Thymus (tissue), 14 donors: ENCODE results near the gene CIDEB. TPM values are rescaled to one million over a fixed set of nuclear protein-coding genes. Genes with fewer than 3 reads are reported as not detected.
"Not testable (repeated sequence)": the region's sequence is repeated elsewhere in the genome, so short reads cannot be mapped to it uniquely, and the experiment has no call there.

Experiments used
- DNase-seq, 9 donors: peaks; one replicate each; pipeline ENCODE4 v3.0.0-alpha.2; 2013; ENCODE audit warnings: low spot score in 9 of 9, low read depth in 6 of 9, missing footprints in 1 of 9
- H3K27ac ChIP-seq, 2 donors: one replicate each; pipeline ENCODE4 v1.5.1; 2013; ENCODE audit warnings: control low read depth in 1 of 2, low read depth in 1 of 2, low read length in 1 of 2, mild to moderate bottlenecking in 1 of 2, moderate library complexity in 1 of 2
- H3K27me3 ChIP-seq, 2 donors: one replicate each; pipeline ENCODE4 v1.5.1; 2013; ENCODE audit warnings: low read length in 1 of 2; ENCODE audit not compliant: control insufficient read depth in 2 of 2, insufficient read depth in 1 of 2
- H3K36me3 ChIP-seq, 2 donors: one replicate each; pipeline ENCODE4 v1.5.1; 2013; ENCODE audit warnings: low read length in 1 of 2, mild to moderate bottlenecking in 1 of 2, moderate library complexity in 1 of 2; ENCODE audit not compliant: control insufficient read depth in 2 of 2, insufficient read depth in 2 of 2
- H3K4me1 ChIP-seq, 2 donors: one replicate each; pipeline ENCODE4 v1.5.1; 2013; ENCODE audit warnings: low read length in 2 of 2; ENCODE audit not compliant: control insufficient read depth in 2 of 2, insufficient read depth in 2 of 2
- H3K4me3 ChIP-seq, 2 donors: one replicate each; pipeline ENCODE4 v1.5.1; 2013; ENCODE audit warnings: low read length in 2 of 2, control low read depth in 1 of 2, mild to moderate bottlenecking in 1 of 2
- H3K9me3 ChIP-seq, 2 donors: one replicate each; pipeline ENCODE4 v1.5.1; 2013; ENCODE audit warnings: low read length in 1 of 2, mild to moderate bottlenecking in 1 of 2; ENCODE audit not compliant: control insufficient read depth in 2 of 2, insufficient read depth in 1 of 2
- WGBS: extraction: QIAGEN DNeasy Blood & Tissue Kit; methylation state at CpG from one replicate; pipeline ENCODE4 v1.1.7; 2013; 5-methylcytosine and 5-hydroxymethylcytosine counted together
- long read RNA-seq, 10 donors: transcript quantifications; one replicate each; lab custom pipeline, GENCODE V29; 2026
- polyA plus RNA-seq: library from polyadenylated mRNA; stranded (reverse); fragments of 200-250 nt; gene quantifications from one replicate; pipeline ENCODE4 v1.2.3, GENCODE V29; 2013
- total RNA-seq: library from RNA; stranded (reverse); fragments of 120-200 nt; gene quantifications from one replicate; pipeline ENCODE4 v1.2.4, GENCODE V29; 2013
- donor health status: healthy.

CIDEB gene, protein sequence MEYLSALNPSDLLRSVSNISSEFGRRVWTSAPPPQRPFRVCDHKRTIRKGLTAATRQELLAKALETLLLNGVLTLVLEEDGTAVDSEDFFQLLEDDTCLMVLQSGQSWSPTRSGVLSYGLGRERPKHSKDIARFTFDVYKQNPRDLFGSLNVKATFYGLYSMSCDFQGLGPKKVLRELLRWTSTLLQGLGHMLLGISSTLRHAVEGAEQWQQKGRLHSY
- total RNA-seq (8.1 TPM), polyA plus RNA-seq (13.4 TPM)
- long read RNA-seq, donor 1: 0 reads
- long read RNA-seq, donor 2: 0 reads
- long read RNA-seq, donor 3, partial matches to known transcripts: 26 of 29 reads
- long read RNA-seq, donor 3, other reads (novel, unspliced or antisense): 0 of 29 reads
- long read RNA-seq, donor 4, partial matches to known transcripts: 0 of 1 reads
- long read RNA-seq, donor 4, other reads (novel, unspliced or antisense): 0 of 1 reads
- long read RNA-seq, donor 5, partial matches to known transcripts: 0 of 7 reads
- long read RNA-seq, donor 5, other reads (novel, unspliced or antisense): 0 of 7 reads
- long read RNA-seq, donor 6: 0 reads
- long read RNA-seq, donor 7, partial matches to known transcripts: 6 of 7 reads
- long read RNA-seq, donor 7, other reads (novel, unspliced or antisense): 0 of 7 reads
- long read RNA-seq, donor 8: 0 reads
- long read RNA-seq, donor 9, partial matches to known transcripts: 0 of 2 reads
- long read RNA-seq, donor 9, other reads (novel, unspliced or antisense): 0 of 2 reads
- long read RNA-seq, donor 10, partial matches to known transcripts: 0 of 1 reads
- long read RNA-seq, donor 10, other reads (novel, unspliced or antisense): 0 of 1 reads

DNA sequence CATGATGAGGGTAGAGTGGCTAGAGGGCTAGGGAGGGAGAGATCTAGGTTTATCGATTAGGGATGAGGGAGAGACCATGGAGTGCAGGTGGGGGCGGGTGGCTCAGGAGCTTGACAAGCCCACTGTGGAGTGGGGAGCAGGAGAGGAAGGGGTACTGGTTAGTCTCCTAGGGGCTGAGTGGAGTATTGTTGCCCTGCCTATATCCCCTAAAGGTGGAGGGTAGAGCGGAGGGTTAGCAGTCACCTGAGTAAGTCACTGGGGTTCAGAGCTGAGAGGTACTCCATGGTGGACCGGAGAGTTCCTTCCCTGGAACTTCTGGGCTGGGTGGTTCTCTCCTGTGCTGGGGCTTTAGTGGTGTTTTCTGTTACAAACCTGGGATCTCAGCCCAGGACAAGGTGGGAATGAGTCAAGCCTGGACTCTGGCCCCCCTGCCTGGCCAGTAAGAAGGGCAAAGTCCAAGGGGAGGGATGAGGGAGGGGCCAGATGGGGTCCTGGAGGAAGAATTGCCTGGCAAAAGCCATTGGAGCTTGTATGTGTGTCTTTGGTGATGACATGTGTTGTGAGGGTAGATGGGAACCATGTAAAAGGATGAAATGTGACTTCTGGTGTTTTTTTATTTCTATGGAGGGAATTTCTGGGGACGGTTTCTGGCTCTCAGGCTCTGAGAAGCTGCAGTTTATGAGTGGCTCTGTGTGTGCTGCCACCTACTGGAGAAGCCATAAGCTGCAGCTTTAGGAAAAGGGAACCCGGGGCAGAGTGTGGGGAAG, at the start of gene CIDEB:
Gene CIDEB (minus strand): TSS at position 403 of the 767 bp plus-strand sequence. CDS start 119 bp downstream, at position 284.
- DNase-seq: peak in 2 of 9 donors; percentile 51 to 70
- peaks cover 50 to 61% of the 10 kb centered on the region in 2 donors for H3K36me3 ChIP-seq
- H3K27ac ChIP-seq: peak within 1 kb of the TSS; percentile 54 to 68
- no peaks in the 10 kb centered on the region for H3K9me3 ChIP-seq
- peaks cover 0 to 5% of the 10 kb centered on the region in 2 donors for H3K27me3 ChIP-seq
- H3K4me1 ChIP-seq: peaks cover 9 to 44% of the 10 kb centered on the region in 2 donors
- no peak within 1 kb of the TSS for H3K4me3 ChIP-seq
- WGBS: 69% methylated on average over 6 of the region's 6 CpGs

DNA sequence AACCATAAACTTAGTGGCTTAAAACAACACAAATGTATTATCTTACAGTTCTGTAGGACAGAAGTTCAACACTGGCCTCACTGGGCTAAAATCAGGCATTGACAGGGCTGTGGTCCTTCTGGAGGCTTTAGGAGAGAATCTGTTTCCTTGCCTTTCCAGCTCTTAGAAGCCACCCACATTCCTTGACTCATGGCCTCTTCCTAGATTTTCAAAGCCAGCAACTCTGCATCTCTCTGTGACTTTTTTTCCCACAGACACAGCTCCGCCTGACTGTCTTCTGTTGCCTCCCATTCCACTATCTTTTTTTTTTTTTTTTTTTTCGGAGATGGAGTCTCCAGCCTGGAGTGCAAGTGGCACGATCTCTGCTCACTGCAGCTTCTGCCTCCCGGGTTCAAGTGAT, 48.4 kb upstream of the CIDEB start:
- 95% methylated on average over 4 of the region's 4 CpGs for WGBS
- Histone ChIP-seq H3K4me3 (no peak overlapping the region), H3K4me1 (no peaks in the 10 kb centered on the region), H3K9me3 (no peaks in the 10 kb centered on the region), H3K27ac (no peak overlapping the region), H3K27me3 (peaks cover 4 to 16% of the 10 kb centered on the region in 2 donors), H3K36me3 (no peaks in the 10 kb centered on the region)
- no peak for DNase-seq

DNA sequence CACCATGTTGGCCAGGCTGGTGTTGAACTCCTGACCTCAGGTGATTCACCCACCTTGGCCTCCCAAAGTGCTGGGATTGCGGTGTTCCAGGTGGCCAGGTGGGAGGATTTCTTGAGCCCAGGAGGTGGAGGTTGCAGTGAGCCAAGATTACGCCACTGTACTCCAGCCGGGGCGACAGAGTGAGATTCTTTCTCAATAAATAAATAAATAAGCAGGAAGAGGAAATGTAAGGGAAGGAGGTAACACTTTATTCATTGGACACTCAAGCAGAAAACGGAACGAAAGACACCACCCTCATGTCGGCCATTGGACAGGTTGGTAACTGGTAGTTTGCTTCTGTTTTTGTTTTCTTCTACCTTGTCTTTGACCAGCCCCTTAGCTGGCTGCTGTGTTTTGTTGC, 47.2 kb upstream of the CIDEB start:
- no peaks in the 10 kb centered on the region for H3K36me3 ChIP-seq
- H3K4me3 ChIP-seq: no peak overlapping the region
- no peaks in the 10 kb centered on the region for H3K4me1 ChIP-seq
- H3K27ac ChIP-seq: no peak overlapping the region
- no peak for DNase-seq
- no peaks in the 10 kb centered on the region for H3K9me3 ChIP-seq
- H3K27me3 ChIP-seq: peaks cover 4 to 24% of the 10 kb centered on the region in 2 donors
- WGBS: 98% methylated on average over 7 of the region's 7 CpGs

DNA sequence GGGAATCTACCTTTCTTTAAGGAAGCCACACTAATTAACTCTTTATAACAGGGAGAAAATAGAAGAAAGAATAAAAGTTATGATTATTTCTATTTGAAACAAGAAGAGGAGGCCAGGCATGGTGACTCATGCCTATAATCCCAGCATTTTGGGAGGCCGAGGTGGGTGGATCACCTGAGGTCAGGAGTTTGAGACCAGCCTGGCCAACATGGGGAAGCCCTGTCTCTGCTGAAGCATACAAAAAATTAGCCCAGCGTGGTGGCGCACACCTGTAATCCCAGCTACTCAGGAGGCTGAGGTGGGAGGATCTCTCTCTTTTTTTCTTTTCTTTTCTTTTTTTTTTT, 46.7 kb upstream of the CIDEB start:
- not testable (repeated sequence) for H3K4me1 ChIP-seq, H3K4me3 ChIP-seq, H3K27ac ChIP-seq, H3K9me3 ChIP-seq, DNase-seq, H3K36me3 ChIP-seq
- peaks cover 4 to 28% of the 10 kb centered on the region in 2 donors for H3K27me3 ChIP-seq
- 98% methylated on average over 3 of the region's 3 CpGs for WGBS

DNA sequence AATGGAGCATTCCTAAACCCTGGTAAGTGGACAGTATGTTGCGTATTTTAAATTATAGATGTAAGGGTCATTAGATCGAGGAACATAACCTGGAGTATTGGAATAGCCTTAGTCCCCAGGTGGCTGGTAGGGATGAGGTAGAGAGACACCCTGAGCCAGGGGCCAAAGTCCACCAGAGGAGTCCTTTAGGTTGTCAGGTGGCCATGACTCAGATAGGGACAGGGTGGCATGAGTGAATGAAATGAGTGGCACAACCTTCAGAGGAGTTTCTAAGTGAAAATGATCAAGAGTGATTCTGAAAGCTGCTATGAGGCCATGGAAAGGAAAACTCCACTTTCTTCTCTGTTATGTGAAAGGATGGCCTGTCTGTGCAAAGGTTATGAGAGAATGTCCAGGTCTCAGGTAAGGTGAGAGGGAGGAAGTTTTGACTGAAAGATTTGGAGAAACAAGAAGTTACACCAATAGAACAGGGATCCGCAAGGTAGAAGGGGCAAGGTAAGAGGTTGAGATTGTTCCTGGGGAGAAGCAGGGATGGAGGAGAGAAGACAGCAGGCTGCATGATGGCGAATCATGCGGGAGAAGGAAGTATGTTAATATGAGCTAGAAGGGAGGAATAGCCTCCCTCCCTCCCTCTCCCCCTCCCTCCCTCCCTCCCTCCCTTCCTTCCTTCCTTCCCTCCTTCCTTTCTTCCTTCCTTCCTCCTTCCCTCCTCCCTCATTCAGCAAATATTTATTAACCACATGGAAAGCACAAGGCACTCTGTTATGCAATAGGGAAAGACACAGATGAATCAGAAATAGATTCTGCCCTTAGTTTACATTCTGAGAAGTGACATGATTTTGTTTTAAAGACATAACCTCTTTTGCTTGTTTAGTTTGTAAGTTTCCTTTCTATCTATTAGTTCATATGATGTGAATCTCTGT, 46.0 kb upstream of the CIDEB start:
- Histone ChIP-seq H3K9me3 (no peaks in the 10 kb centered on the region), H3K27ac (no peak overlapping the region), H3K27me3 (peaks cover 4 to 31% of the 10 kb centered on the region in 2 donors), H3K4me3 (no peak overlapping the region), H3K36me3 (no peaks in the 10 kb centered on the region), H3K4me1 (no peaks in the 10 kb centered on the region)
- WGBS: 86% methylated on average over 5 of the region's 5 CpGs
- no peak for DNase-seq

DNA sequence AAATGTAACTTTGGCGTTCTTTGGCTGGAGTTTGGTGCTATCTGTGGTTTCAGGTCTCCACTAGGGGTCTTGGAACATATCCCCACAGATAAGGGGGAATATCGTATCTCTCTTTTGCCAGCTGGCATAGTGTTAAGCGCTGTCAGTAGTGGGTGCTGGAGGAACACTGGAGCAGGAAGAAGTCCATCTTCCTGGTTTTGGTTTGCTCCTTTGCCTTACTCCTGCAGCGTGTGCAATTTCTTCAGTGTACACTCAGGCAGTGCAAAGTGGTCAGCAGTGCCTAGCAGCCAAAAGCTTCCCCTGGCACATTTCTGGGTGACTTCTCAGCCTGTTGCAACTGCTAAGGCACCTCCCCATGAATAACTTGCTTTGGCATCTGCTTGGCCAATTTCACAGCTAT, 43.7 kb upstream of the CIDEB start:
- H3K27ac ChIP-seq: no peak overlapping the region
- DNase-seq: no peak
- H3K4me3 ChIP-seq: no peak overlapping the region
- H3K4me1 ChIP-seq: no peaks in the 10 kb centered on the region
- no peaks in the 10 kb centered on the region for H3K36me3 ChIP-seq
- WGBS: 45% methylated on average over 4 of the region's 4 CpGs
- no peaks in the 10 kb centered on the region for H3K9me3 ChIP-seq
- H3K27me3 ChIP-seq: peaks cover 2 to 40% of the 10 kb centered on the region in 2 donors

DNA sequence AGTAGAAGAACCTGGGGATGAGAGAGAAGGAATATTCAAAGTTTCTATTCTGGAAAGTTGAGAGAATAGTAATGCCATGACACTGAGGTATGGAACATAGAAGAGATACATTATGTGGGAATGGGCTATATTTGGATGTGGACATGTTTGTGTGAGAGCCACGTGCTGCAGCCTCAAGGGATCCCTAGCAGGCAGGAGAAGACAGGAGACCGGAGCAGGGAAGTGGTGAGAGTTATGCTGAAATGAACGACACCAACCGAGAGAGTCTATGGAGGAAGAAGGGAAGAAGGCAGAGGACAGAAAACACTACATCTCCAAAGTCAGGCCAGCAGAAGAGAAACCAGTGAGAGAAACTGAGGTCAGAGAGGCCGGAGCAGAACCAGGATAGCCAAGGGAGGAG, 42.0 kb upstream of the CIDEB start:
- peaks cover 2 to 42% of the 10 kb centered on the region in 2 donors for H3K27me3 ChIP-seq
- no peak overlapping the region for H3K4me3 ChIP-seq
- DNase-seq: no peak
- no peaks in the 10 kb centered on the region for H3K36me3 ChIP-seq
- no peak overlapping the region for H3K27ac ChIP-seq
- 92% methylated on average over 5 of the region's 5 CpGs for WGBS
- H3K9me3 ChIP-seq: no peaks in the 10 kb centered on the region
- no peaks in the 10 kb centered on the region for H3K4me1 ChIP-seq

DNA sequence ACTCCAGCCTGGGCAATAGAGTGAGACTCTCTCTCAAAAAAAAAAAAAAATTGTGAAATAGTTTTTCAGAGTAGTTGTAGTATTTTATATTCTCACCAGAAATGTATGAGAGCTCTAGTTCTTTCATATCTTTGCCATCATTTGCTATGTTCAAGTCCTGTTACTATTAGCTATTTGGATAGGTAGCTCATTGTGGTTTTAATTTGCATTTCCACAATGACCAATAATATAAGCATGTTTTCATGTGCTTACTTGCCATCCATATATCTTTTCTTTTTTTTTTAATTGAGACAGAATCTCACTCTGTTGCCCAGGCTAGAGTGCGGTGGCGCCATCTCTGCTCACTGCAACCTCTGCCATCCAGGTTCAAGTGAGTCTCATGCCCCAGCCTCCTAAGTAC, 40.4 kb upstream of the CIDEB start:
- Histone ChIP-seq H3K27me3 (peaks cover 2 to 46% of the 10 kb centered on the region in 2 donors), H3K4me3 (no peak overlapping the region), H3K4me1 (no peaks in the 10 kb centered on the region), H3K27ac (no peak overlapping the region), H3K36me3 (no peaks in the 10 kb centered on the region), H3K9me3 (no peaks in the 10 kb centered on the region)
- WGBS: 98% methylated on average over 2 of the region's 2 CpGs
- DNase-seq: no peak
